HL-60 (cell line): ENCODE data around the gene STOML2.

Source experiments
- DNase-seq, 2 experiments: peaks; one replicate each; pipeline ENCODE4 v3.0.0-alpha.2; 2010 to 2020; ENCODE audit warnings: low read depth in 1 of 2, low spot score in 1 of 2
- H3K27ac ChIP-seq: fragments of 250-450 bp; sonication (Bioruptor Pico); replicated peaks from 2 replicates; pipeline ENCODE4 v1.5.1; 2020; ENCODE audit warnings: mild to moderate bottlenecking, moderate library complexity
- H3K27me3 ChIP-seq: fragments of 250-450 bp; sonication (Bioruptor Pico); 2 replicates; pipeline ENCODE4 v1.5.1; 2021; ENCODE audit warnings: mild to moderate bottlenecking, moderate library complexity; ENCODE audit not compliant: insufficient read depth, poor library complexity, severe bottlenecking
- H3K4me3 ChIP-seq: replicated peaks from 2 replicates; pipeline ENCODE4 v1.5.1; 2011; ENCODE audit warnings: mild to moderate bottlenecking, control low read depth, low read length; ENCODE audit not compliant: insufficient read depth
- CTCF ChIP-seq: IDR thresholded peaks from one replicate; pipeline ENCODE4 v1.5.1; 2011; ENCODE audit warnings: low read length, control low read depth, inconsistent platforms; ENCODE audit not compliant: insufficient read depth
- GABPA ChIP-seq: IDR thresholded peaks from 2 replicates; pipeline ENCODE4 v1.6.1; 2012; ENCODE audit warnings: low read depth
- POLR2AphosphoS5 ChIP-seq: IDR thresholded peaks from 2 replicates; pipeline ENCODE4 v1.6.1; 2012; ENCODE audit warnings: low read depth
- REST ChIP-seq: IDR thresholded peaks from 2 replicates; pipeline ENCODE4 v1.6.1; 2012; ENCODE audit warnings: low read depth; ENCODE audit not compliant: insufficient replicate concordance
- SPI1 ChIP-seq: IDR thresholded peaks from 2 replicates; pipeline ENCODE4 v1.6.1; 2012; ENCODE audit warnings: low read depth, mild to moderate bottlenecking, borderline replicate concordance

STOML2 gene

GRCh38 chr9:35136866-35137265, 33.9 kb upstream of the STOML2 start:
- Histone ChIP-seq H3K4me3 (no peak overlapping the region), H3K27ac (no peak overlapping the region), H3K27me3 (no peaks in the 10 kb centered on the region)
- TF ChIP-seq POLR2AphosphoS5 (no peak), REST (no peak), SPI1 (no peak), CTCF (no peak), GABPA (no peak)
- no peak for DNase-seq

- TF ChIP-seq POLR2AphosphoS5: no peak
- no peak for DNase-seq
- no peaks in the 10 kb centered on the region for H3K27me3 ChIP-seq
- H3K4me3 ChIP-seq: no peak overlapping the region
- H3K27ac ChIP-seq: no peak overlapping the region
Measured at GRCh38 chr9:35135988-35136387, 33.1 kb upstream of the STOML2 start.

GRCh38 chr9:35134920-35135319, 32.0 kb upstream of the STOML2 start:
- no peak overlapping the region for H3K4me3 ChIP-seq
- no peak for TF ChIP-seq CTCF
- TF ChIP-seq GABPA: no peak
- TF ChIP-seq REST: no peak
- TF ChIP-seq SPI1: no peak
- TF ChIP-seq POLR2AphosphoS5: no peak
- DNase-seq: no peak
- no peaks in the 10 kb centered on the region for H3K27me3 ChIP-seq
- no peak overlapping the region for H3K27ac ChIP-seq

- H3K27ac ChIP-seq: no peak overlapping the region
- no peak overlapping the region; the same call in 1 of the 2 replicates for H3K4me3 ChIP-seq
Measured at GRCh38 chr9:35116898-35117551, 14.1 kb upstream of the STOML2 start.

More at GRCh38 chr9:35116898-35117551, 14.1 kb upstream of the STOML2 start:
- peak; percentile 76 to 91 for DNase-seq
- H3K27me3 ChIP-seq: no peaks in the 10 kb centered on the region
- TF ChIP-seq POLR2AphosphoS5: no peak
- no peak for TF ChIP-seq SPI1
- TF ChIP-seq REST: no peak
- TF ChIP-seq GABPA: no peak
- peak; percentile 87 for TF ChIP-seq CTCF
